Measurements from ENCODE around the gene PERM1. TPM values are rescaled to one million over a fixed set of nuclear protein-coding genes. Genes with fewer than 3 reads are reported as not detected.
"Not testable (repeated sequence)": the region's sequence is repeated elsewhere in the genome, so short reads cannot be mapped to it uniquely, and the experiment has no call there.

PERM1 gene
- polyA plus RNA-seq, 4 donors = 0.14 to 0.38 (median 0.37) TPM; not detected in 1

DNA sequence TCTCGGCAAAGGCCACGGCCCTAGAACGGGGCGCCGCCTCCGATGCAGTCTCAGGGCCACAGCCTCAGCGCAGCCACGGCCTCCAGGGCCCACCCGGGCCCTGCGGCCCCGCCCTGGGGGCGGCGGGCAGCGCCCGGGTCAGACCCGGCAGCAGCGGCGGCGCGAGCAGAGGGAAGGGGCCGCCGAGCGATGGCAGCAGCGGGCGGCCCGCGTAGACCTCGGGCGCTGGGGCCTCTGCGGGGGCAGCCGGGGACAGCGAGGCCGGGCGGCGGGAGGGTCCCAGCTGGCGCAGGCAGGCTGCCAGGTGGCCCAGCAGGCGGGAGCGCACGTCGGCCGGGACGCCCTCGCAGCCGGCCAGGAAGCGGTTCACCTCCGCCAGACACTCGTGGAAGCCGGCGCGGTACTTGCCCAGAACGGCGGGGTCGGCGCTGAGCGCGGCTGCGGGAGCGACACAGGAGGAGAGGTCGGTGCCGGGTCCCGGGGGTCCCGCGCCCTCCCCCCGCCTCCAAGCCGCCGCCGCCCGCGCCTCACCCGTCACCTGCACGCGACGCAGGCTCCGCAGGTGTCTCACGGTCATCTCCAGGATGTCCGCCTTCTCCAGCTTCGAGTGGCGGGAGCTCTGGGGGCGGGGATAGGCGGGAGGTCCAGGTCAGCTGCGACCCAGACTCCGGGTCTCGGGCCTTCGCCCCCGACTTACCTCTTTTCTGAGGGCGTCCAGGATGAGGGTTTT, 17.3 kb upstream of the PERM1 start:
- DNase-seq (ENCODE audit: low read depth in 4 of 4, low spot score in 3 of 4) = no peak

DNA sequence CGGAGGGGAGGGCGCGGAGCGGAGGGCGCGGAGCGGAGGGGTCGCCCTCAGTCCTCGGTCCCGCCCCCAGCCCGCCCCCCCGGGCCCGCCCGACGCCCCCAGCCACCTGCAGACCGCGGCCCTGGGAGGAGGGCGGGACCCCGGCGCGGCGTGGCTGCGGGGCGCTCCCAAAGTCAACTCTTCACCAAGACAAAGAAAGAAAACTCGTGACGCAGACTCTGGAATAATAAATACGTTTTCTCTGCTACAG, 16.8 kb upstream of the PERM1 start:
- no peak for DNase-seq (ENCODE audit: low read depth in 4 of 4, low spot score in 3 of 4)

DNA sequence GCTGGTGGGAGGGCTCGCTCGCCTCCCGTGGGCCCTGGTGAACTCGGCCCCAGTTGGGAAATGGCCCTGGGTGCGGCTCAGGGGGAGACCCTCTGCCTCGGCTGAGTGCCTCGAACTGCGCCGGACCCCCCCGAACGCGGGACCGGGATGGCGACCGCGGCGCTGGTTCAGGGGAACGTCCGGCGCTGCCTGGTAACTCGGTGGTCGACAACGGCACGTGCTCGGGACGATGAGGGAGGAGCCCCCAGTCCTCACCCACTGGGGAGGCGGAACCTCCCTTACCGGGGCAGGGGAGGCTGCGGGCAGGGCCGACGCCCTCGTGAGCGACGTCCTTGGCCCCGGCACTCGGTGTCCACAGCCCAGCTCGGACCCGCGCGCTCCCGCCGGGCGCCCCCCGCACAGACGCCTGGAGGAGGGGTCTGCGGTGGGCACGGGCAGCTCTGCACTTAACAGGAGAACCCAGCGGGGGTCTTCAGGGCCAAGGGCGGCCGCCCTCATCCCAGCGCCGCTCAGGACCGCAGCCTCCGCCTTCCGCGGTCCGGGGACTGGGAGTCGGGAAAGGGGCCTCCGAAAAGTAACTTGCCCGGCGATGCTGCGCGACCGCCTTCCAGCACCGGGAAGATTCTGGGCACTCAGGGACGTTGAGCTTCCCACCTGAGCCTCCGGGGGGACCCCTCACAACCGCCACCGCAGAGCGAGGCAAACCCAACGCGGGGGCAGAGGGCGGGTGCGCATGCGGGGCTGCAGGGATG, 16.3 kb upstream of the PERM1 start:
- no peak for DNase-seq (ENCODE audit: low read depth in 4 of 4, low spot score in 3 of 4)

DNA sequence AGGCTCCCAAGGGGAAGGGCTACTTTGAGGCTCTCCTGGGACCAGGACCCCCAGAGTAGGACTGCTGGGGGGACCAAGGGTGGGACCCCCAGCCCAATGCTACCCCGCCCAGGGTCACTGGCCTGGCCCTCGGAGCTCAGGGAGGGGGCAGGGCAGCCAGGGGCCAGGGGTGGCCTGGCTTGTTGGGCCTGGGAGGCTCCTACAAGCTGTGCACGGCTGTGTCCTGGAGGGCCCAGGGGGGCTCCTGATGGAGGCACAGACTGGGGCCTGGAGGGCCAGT, 15.8 kb upstream of the PERM1 start:
- DNase-seq (ENCODE audit: low read depth in 4 of 4, low spot score in 3 of 4) = no peak

DNA sequence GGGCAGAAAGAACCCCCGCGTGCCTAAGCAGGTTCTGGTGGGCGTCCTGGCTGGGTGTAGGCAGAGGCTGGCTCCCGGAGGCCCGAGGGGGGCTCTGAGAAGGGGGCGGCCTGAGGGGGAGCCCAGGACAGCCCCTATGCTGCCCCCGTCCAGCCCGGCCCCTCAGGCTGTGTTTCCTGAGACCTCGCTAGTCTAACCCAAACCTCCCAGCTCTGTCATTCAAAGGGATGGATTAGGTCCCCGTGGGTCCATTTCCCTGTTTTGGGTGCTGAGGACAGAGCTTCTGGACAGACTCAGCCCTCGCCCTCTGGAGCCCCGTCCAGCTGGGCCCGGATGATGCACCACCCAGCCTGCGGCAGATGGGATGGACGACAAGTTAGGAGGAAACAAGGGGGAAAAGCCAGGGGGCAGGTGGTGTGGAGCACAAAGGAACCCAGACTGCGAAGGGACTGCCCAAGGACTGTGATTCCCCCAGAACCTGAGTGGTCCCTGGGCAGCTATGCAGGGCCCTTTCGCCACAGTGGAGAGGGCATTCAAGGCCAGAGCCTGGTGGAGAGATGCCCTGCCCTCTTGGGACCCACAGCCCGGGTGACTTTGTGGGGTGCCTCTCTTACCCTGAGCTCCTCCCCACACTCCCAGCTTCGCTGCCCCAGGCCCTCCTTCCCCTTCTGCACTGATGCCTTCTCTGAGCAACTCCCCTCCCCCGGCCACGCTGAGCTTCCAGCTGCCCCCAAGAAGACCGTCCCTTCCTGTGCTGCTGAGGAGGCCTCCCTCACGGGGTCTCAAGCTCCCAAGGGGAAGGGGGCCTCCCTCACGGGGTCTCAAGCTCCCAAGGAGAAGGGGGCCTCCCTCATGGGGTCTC, 15.2 kb upstream of the PERM1 start:
- DNase-seq (ENCODE audit: low read depth in 4 of 4, low spot score in 3 of 4) = no peak

DNA sequence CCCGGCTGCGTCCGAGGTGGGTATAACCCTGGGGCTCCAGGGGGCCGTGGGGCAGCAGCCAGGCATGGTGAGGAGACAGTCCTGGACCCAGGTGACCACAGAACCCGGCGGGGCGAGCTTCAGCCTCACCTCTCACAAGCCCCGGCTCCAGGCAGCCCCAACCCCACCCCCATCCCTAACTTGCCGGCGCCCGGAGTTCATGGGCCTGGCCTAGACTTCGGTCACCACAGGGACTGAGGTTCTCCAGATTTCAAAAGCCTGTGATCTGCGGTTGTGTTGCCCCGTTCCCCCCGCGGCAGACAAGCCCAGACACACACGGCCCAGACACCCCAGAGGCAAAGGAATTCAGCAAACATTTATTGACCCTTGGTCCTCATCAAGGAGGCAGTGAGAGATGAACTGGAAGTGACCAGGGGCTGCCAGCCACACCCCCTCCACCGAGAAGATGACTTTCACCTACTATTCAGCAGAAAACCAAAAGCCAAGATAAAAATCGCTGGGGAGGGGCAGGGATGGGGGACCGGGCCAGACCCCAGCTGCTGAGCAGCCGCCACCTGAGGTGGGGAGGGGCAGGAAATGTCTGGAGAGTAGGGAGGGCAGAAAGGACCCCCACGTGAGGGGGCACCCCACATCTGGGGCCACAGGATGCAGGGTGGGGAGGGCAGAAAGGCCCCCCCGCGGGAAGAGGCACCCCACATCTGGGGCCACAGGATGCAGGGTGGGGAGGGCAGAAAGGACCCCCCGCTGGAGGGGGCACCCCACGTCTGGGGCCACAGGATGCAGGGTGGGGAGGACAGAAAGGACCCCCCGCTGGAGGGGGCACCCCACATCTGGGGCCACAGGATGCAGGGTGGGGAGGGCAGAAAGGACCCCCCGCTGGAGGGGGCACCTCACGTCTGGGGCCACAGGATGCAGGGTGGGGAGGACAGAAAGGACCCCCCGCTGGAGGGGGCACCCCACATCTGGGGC, 14.1 kb upstream of the PERM1 start:
- no peak for DNase-seq (ENCODE audit: low read depth in 4 of 4, low spot score in 3 of 4)

DNA sequence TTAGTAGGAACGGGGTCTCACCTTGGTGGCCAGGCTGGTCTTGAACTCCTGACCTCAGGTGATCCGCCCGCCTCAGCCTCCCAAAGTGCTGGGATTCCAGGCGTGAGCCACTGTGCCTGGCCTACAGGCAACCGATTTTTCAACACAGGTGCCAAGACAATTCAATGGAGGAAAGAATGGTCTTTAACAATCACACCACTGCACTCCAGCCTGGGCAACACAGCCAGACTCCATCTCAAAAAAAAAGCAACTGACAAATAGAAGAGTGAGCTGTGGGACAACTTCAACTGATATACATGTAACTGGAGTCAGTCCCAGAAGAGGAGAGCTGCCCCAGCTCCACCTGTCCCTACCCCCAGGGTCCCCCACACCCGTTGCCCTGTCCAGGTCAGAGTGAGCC, 12.7 kb upstream of the PERM1 start:
- not testable (repeated sequence) for DNase-seq (ENCODE audit: low read depth in 4 of 4, low spot score in 3 of 4)

DNA sequence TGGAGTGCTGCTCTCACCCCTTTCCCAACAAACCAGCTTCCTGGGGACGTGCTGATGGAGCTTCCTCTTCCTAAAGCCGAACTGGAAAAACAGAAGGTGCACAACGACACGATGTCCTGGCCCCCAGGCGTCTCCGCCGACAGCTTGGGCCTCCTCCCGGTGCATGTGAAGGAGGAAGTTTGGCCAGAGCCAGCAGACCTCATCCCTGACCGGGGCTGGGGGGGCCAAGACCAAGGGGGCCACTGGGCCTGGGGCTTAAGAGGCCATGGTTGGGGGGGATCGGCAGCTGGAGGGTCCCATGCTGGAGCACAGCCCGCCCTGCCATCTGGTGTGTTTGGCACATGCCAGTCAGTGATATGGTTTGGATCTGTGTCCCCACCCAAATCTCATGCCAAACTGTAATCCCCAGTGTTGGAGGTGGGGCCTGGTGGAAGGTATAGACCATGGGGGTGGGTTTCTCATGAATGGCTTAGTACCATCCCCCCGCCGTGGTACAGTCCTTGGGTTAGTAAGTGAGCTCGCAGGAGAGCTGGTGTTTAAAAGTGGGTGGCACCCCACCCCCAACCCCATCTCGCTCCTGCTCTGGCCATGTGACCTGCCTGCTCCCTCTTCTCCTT, 11.6 kb upstream of the PERM1 start:
- no peak for DNase-seq (ENCODE audit: low read depth in 4 of 4, low spot score in 3 of 4)

DNA sequence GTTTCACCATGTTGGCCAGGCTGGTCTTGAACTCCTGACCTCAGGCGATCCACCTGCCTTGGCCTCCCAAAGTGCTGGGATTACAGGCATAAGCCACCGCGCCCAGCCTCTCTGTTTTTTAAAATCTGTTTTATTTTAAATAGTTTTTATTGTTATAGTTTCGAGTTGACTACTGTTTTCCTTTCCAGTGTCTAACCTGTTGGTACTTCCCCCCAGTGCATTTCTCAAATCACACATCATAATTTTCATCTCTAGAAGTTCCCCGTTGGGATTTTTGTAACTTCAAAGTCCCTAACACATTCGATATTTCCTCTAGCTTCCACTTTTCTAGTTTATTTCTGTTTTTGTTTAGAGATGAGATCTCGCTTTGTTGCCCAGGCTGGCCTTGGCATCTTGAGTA, 10.5 kb upstream of the PERM1 start:
- DNase-seq (ENCODE audit: low read depth in 4 of 4, low spot score in 3 of 4) = no peak

DNA sequence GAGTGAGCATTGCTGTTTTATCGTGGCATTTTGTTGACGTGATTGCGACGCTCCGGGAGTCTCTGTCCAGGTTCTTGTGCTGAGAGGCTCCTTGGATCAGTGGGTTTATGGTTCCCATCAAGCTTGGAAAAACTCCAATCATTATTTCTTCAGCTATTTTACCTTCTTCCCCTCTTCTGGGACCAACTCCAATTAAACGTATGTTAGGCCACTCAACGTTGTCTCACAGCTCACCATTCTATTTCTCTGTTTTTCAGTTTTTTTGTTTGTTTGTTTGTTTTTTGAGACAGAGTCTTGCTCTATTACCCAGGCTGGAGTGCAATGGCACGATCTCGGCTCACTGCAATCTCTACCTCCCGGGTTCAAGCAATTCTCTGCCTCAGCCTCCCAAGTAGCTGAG, 10.0 kb upstream of the PERM1 start:
- DNase-seq (ENCODE audit: low read depth in 4 of 4, low spot score in 3 of 4) = no peak

DNA sequence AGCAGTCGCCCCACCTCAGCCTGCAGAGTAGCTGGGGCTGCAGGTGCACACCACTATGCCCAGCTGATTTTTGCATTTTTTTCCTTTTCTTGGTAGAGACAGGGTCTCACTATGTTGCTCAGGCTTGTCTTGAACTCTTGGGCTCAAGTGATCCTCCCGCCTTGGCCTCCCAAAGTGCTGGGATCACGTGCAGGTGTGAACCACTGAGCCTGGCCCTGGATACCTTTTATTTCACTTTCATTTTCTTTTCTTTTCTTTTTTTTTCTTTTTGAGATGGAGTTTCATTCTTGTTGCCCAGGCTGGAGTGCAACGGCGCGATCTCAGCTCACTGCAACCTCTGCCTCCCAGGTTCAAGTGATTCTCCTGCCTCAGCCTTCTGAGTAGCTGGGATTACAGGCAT, 9.4 kb upstream of the PERM1 start:
- not testable (repeated sequence) for DNase-seq (ENCODE audit: low read depth in 4 of 4, low spot score in 3 of 4)

DNA sequence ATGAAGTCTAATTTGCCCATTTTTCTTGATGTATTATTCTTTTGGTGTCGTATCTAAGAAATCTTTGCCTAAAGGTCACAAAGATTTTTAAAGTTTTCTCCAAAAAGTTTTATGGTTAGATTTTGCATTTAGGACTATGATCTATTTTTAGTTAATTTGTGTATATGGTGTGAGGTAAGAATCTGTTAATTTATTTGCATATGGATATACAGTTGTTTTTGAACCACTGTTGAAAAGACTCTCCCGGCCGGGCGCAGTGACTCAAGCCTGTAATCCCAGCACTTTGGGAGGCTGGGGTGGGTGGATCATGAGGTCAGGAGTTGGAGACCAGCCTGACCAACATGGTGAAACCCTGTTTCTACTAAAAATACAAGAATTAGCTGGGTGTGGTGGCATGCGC, 6.2 kb upstream of the PERM1 start:
- DNase-seq (ENCODE audit: low read depth in 4 of 4, low spot score in 3 of 4) = not testable (repeated sequence)

DNA sequence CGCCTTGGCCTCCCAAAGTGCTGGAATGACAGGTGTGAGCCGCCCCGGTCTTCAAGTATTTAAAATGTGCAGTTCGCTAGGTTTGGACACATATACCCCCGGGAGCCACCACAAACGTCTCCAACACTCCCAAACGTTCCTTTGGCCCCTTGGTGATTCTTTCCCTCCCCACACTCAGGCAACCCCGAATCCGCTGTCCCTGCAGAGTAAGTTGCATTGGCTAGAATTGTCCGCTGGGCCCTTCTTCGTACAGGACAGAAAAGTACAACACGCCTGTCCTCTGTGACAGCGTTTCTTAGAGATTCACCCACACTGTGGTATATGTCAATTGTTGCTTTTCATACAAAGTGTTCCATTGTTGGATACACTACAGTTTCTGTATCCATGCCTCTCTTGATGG, 3.2 kb upstream of the PERM1 start:
- no peak for DNase-seq (ENCODE audit: low read depth in 4 of 4, low spot score in 3 of 4)

DNA sequence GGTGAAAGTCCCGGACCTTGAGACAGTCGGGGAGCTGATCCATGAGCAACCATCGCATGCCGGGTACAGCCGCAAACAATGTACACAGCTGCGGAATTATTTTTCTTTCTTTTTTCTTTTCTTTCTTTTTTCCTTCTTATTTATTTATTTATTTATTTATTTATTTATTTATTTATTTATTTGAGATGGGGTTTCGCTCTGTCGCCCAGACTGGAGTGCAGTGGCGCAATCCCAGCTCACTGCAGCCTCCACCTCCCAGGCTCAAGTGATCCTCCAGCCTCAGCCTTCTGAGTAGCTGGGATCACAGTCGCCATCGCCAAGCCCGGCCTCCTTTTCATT, 2.6 kb upstream of the PERM1 start:
- no peak for DNase-seq (ENCODE audit: low read depth in 4 of 4, low spot score in 3 of 4)

DNA sequence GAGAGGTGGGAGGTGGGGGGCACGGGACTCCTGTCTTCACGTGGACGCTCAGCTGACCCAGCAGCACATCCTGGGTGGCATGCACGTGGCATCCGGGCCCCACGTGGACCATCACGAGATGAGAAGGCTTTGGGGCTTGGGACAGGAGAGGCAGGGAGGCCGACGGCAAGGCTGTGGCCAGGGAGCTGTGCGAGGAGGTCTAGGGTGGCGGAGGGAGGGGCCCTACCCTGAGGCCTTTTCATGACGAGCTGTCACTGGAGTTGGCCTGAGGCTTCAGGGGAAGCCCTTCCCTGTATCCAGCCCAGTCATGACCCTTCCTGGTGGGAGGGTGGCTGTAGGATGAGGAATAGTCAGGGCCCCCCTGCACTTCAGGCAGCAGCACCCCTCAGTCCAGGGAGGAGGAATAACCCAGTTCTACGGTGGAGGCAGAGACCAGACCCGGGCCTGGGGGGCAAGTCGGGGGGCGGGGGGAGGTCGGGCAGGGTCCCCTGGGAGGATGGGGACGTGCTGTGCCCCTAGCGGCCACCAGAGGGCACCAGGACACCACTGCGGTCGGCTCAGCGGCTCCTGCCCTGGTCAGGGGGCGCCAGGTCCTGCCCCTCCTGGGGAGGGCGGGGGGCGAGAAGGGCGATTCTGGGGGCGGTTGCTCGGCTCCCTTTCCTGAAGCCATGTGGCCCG, 2.0 kb upstream of the PERM1 start:
- no peak for DNase-seq (ENCODE audit: low read depth in 4 of 4, low spot score in 3 of 4)

DNA sequence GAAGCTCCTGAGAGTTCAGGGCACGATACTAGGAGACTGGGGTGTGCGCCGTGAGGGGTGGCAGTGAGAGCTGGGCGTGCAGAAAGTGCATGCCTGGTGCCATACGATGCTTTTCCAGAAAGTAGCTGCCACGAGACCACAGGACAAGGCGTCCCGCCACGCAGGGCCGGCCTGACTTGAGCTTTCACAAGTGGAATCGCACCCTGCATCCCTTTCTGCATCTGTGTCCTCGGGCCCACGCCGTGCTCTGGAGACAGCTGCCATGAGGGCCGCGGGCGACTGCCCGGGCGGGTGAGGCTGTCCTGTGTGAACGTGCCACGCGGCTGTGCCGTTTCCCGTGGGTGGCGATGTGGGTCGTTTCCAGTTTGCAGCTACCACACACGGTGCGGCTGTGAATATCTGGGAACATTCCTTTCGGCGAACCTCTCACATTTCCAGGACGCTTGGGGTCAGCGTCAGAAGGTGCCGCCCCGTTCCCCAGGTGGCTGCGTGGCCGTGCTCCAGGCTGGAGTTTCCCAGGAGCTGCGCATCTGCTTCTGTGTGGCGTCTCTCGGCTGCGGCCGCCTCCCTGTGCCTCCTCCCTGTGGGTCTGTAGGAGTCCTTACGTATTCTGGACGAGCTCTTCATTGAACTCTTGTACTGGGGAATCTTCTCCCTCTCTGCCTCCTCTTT, 1.0 kb upstream of the PERM1 start:
- no peak for DNase-seq (ENCODE audit: low read depth in 4 of 4, low spot score in 3 of 4)

DNA sequence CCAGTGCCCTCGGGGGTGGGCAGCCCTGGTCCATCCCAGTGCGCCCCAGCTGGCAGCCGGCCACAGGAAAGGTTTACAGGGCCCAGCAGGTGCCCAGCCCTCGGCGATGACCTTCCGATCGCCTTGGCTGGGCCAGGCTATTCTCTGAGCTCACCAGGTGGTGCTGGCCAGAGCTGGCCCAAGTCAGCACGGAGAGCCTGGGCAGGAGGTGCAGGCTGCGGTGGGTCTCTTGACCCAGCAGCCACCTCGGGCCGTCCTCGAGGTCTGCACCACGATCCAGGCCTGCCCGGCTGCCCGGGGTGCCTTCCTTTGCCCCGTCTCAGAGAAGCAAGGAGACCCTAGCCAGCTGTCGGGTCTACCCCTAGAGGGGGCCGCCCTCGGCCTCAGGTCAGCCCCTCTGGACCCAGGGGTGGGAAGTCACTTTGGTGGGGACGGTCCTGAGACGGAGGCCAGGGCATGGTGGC, 370 bp downstream of the PERM1 start:
- no peak for DNase-seq (ENCODE audit: low read depth in 4 of 4, low spot score in 3 of 4)

DNA sequence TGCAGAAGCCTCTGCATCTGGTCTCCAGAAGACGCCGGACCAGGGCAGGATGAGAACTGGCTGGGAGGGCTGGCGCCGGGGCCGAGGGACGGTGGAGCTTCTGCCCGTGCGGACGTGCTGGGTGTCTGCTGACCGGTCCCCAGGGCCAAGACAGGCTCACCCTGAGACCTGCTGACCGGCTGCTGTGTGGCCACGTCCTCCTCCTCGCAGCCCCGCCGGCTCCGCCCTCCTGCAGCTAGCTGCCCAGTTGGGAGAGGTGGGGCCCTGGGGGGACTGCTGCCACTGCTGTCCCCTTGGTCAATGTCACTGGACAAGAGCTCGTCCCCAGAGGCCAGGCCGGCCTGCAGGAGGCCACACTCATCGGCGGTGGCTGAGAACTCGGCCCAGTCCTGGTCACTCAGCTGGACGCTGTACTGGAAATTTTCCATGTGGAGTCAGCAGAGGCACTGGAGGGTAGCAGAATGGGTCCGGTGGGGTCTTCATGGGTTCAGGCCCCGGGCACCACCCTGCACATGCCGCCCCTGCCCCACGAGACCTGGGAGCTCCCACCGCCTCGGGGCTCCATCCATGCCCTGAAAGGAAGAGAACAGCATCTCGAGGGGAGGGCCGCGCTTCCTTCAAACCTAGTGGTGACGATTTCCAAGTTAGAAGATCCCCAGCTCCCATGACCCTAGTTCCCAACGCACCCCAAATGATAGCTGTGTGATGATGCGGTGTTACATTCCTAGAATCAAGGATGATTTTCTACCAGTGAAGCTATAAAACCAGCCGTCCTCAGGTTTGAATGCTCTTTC, 1.1 kb downstream of the PERM1 start:
- no peak for DNase-seq (ENCODE audit: low read depth in 4 of 4, low spot score in 3 of 4)

All from right renal pelvis (tissue), 4 donors.